HL-60/S4 treated with retinoic acid at 250 ng/mL for 4 days and 3 days (cell line): ENCODE results near the gene FAT2.
"Not testable (repeated sequence)": the region's sequence is repeated elsewhere in the genome, so short reads cannot be mapped to it uniquely, and the experiment has no call there.

Source experiments
- in situ Hi-C: fragments of 300-500 bp; cut with MboI; formaldehyde crosslinking; loops from 2 replicates; pipeline ENCODE4 v1.7.0; 2022; ENCODE audit warnings: low sequenced_read_pairs

The FAT2 gene

GRCh38 chr5:151612689-151613427 lies 21.7 kb upstream of the FAT2 start:
- in situ Hi-C loops, result no loop called here

- in situ Hi-C loops, result no loop called here
Observed at GRCh38 chr5:151611127-151611775, 20.1 kb upstream of the FAT2 start.

GRCh38 chr5:151608522-151608921 lies 17.4 kb upstream of the FAT2 start:
- in situ Hi-C loops, result no loop called here

GRCh38 chr5:151607304-151607703 lies 16.2 kb upstream of the FAT2 start:
- in situ Hi-C loops, result no loop called here

- in situ Hi-C loops, result no loop called here
Observed at GRCh38 chr5:151605559-151605958, 14.4 kb upstream of the FAT2 start.

GRCh38 chr5:151602806-151603205 lies 11.7 kb upstream of the FAT2 start:
- in situ Hi-C loops, result no loop called here

GRCh38 chr5:151601391-151601790 lies 10.3 kb upstream of the FAT2 start:
- in situ Hi-C loops, result no loop called here

- in situ Hi-C loops, result no loop called here
Observed at GRCh38 chr5:151600069-151600665, 9.0 kb upstream of the FAT2 start.

- in situ Hi-C loops, result no loop called here
Observed at GRCh38 chr5:151598984-151599383, 7.9 kb upstream of the FAT2 start.

- in situ Hi-C loops, result no loop called here
Observed at GRCh38 chr5:151598549-151598948, 7.4 kb upstream of the FAT2 start.

- in situ Hi-C loops, result no loop called here
Observed at GRCh38 chr5:151597749-151598148, 6.6 kb upstream of the FAT2 start.

GRCh38 chr5:151596828-151597539 lies 5.9 kb upstream of the FAT2 start:
- in situ Hi-C loops, result no loop called here

- in situ Hi-C loops, result no loop called here
Observed at GRCh38 chr5:151595411-151595826, 4.3 kb upstream of the FAT2 start.

GRCh38 chr5:151592855-151593408 lies 1.8 kb upstream of the FAT2 start:
- in situ Hi-C loops, result no loop called here

GRCh38 chr5:151589878-151590570 lies 1.1 kb downstream of the FAT2 start:
- in situ Hi-C loops, result no loop called here

GRCh38 chr5:151587796-151588555 lies 3.2 kb downstream of the FAT2 start:
- in situ Hi-C loops, result no loop called here

- in situ Hi-C loops, result no loop called here
Observed at GRCh38 chr5:151585970-151586369, 5.2 kb downstream of the FAT2 start.

GRCh38 chr5:151585344-151585743 lies 5.8 kb downstream of the FAT2 start:
- in situ Hi-C loops, result not testable (repeated sequence)

- in situ Hi-C loops, result no loop called here
Observed at GRCh38 chr5:151584057-151584937, 6.8 kb downstream of the FAT2 start.
